ENCODE data around the gene CPNE1. TPM values are rescaled to one million over a fixed set of nuclear protein-coding genes. Genes with fewer than 3 reads are reported as not detected.

CPNE1 gene
- total RNA-seq, 4 donors from 2014 or later: 51.8 to 172 (median 122) TPM

GRCh38 chr20:35620818-35621559 is 43.7 kb downstream of the CPNE1 start:
- 89 to 90% methylated on average over 11 of the region's 11 CpGs for WGBS, 2 donors
- H3K4me3 ChIP-seq (ENCODE audit: low read depth, poor library complexity, severe bottlenecking): no peak overlapping the region
- no peak for TF ChIP-seq CTCF (IDR thresholded peaks at IDR 0.05)
- no peak for TF ChIP-seq POLR2A (IDR thresholded peaks at IDR 0.05)
- intact Hi-C loops (cut with DNase I; ENCODE audit: low total_unique reads): no loop called here
- no peak for DNase-seq (ENCODE audit: low spot score in 2 of 2)

GRCh38 chr20:35619196-35620095 is 45.3 kb downstream of the CPNE1 start:
- peak overlapping the region; percentile 17 for H3K4me3 ChIP-seq (ENCODE audit: low read depth, poor library complexity, severe bottlenecking)
- TF ChIP-seq CTCF (IDR thresholded peaks at IDR 0.05) (peak in 1 of 3 donors; percentile 33), POLR2A (IDR thresholded peaks at IDR 0.05) (no peak)
- WGBS, 2 donors: 5 to 9% methylated on average over 32 to 40 of the region's 49 CpGs
- intact Hi-C loops (cut with DNase I; ENCODE audit: low total_unique reads): no loop called here
- peak; percentile 46 to 95 for DNase-seq (ENCODE audit: low spot score in 2 of 2)

GRCh38 chr20:35618263-35619131 is 46.2 kb downstream of the CPNE1 start:
- WGBS, 2 donors: 8 to 9% methylated on average over 19 to 34 of the region's 35 CpGs
- no peak for TF ChIP-seq CTCF (IDR thresholded peaks at IDR 0.05)
- no peak overlapping the region for H3K4me3 ChIP-seq (ENCODE audit: low read depth, poor library complexity, severe bottlenecking)
- DNase-seq (ENCODE audit: low spot score in 2 of 2): peak in 1 of 2 donors; percentile 86
- intact Hi-C loops (cut with DNase I; ENCODE audit: low total_unique reads): no loop called here

- peak in 1 of 2 donors; percentile 91 for DNase-seq (ENCODE audit: low spot score in 2 of 2)
- intact Hi-C loops (cut with DNase I; ENCODE audit: low total_unique reads): no loop called here
- H3K4me3 ChIP-seq (ENCODE audit: low read depth, poor library complexity, severe bottlenecking): no peak overlapping the region
- no peak for TF ChIP-seq POLR2A (IDR thresholded peaks at IDR 0.05)
- no peak for TF ChIP-seq CTCF (IDR thresholded peaks at IDR 0.05)
- 8 to 11% methylated on average over 17 to 22 of the region's 22 CpGs for WGBS, 2 donors
These were observed 47.1 kb downstream of the CPNE1 start for GRCh38 chr20:35617397-35618262.

All from lower leg skin (tissue), 4 donors.